H1 (cell line): ENCODE data around the gene LRRC14B. TPM values are rescaled to one million over a fixed set of nuclear protein-coding genes. Genes with fewer than 3 reads are reported as not detected.

ENCODE experiments used
- CBX8 ChIP-seq: fragments of 300-800, 300-1000 bp; sonication (generic); IDR thresholded peaks from 2 replicates; pipeline ENCODE4 v1.7.1; 2016; ENCODE audit warnings: low read depth, low read length, borderline replicate concordance
- PHF8 ChIP-seq: fragments of 200-600 bp; sonication (generic); conservative IDR thresholded peaks from 2 replicates; pipeline ENCODE4 v1.7.1; 2012; ENCODE audit warnings: low read depth, mild to moderate bottlenecking, inconsistent platforms, low read length, moderate library complexity
- SRF ChIP-seq: IDR thresholded peaks from 2 replicates; pipeline ENCODE4 v1.6.1; 2011; ENCODE audit warnings: mild to moderate bottlenecking, low read depth, low read length, moderate library complexity
- polyA plus RNA-seq, 7 experiments: library from polyadenylated mRNA; depleted of rRNA in 3 of 7; stranded (reverse) in 5 of 7; unstranded in 2 of 7; fragments of >200 nt in 5 of 7; fragments of 200-250 nt in 2 of 7; gene quantifications; 1 replicate in 5 of 7; 2 replicates in 1 of 7; 4 replicates in 1 of 7; pipeline versions ENCODE4 v1.2.1 to v1.2.3, GENCODE V29; 2011 to 2013; ENCODE audit warnings: missing spikeins in 2 of 7, mixed read lengths in 2 of 7
- total RNA-seq: library from RNA; stranded (reverse); fragmentation: NEBNext Ultra II Directional; extraction: Animal tissue kit (Norgen Biotek cat#: 25700); gene quantifications from 2 replicates; pipeline ENCODE4 v1.2.1, GENCODE V29; 2021

LRRC14B gene
- total and polyA plus RNA-seq, 2 of the 8 experiments (the other 6 are each of a cell fraction or from before 2014, with no cell fraction given), result not detected

DNA sequence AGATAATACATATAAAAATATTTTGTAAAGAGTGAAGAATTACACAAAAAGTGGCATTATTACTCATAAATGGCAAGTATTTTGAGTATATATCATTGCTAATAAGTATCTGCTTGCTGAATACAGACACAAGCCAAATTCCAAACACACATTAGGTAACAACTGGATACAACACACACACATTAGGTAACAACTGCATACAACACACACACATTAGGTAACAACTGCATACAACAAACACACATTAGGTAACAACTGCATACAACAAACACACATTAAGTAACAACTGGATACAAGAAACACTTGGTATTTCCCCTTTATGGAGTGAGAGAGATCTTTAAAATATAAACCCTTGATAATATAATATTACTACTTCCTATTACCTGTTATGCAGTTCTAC is 13.2 kb downstream of the LRRC14B start (continued):
- TF ChIP-seq CBX8, result no peak
- TF ChIP-seq SRF, result no peak
- TF ChIP-seq PHF8, result no peak
